ENCODE data around the gene MCF2L2.

DNA sequence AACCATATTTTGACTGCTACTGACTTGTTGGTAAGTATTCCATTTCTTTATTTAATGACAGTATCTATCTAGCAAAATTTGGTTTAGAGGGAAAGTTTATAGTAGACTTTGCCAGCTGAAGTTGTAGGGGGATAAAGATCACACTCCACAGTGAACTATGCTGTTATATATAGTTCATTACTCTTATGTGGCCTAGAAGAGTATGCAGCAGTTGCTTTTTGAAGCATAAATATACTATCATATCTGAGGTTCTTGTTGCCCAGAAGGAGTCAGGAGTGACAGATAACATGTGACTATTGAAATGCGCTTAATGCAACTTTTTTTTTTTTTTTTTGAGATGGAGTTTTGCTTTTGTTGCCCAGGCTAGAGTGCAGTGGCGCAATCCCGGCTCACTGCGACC lies 25.6 kb upstream of the MCF2L2 start:
- no peak for TF ChIP-seq POLR2A (IDR thresholded peaks at IDR 0.05; ENCODE audit: low read depth, low read length)
- TF ChIP-seq TAF1 (IDR thresholded peaks at IDR 0.05; ENCODE audit: low read depth, low read length), result no peak

Data from GM12891 (cell line).